ENCODE data around the gene XPC. TPM values are rescaled to one million over a fixed set of nuclear protein-coding genes. Genes with fewer than 3 reads are reported as not detected.
A peak's percentile ranks its signal among the peaks of the same experiment; 100 is the strongest.
"Not testable (repeated sequence)": the region's sequence is repeated elsewhere in the genome, so short reads cannot be mapped to it uniquely, and the experiment has no call there.

The XPC gene
- total RNA-seq, 1 donor from 2014 or later: 10.4 TPM

DNA sequence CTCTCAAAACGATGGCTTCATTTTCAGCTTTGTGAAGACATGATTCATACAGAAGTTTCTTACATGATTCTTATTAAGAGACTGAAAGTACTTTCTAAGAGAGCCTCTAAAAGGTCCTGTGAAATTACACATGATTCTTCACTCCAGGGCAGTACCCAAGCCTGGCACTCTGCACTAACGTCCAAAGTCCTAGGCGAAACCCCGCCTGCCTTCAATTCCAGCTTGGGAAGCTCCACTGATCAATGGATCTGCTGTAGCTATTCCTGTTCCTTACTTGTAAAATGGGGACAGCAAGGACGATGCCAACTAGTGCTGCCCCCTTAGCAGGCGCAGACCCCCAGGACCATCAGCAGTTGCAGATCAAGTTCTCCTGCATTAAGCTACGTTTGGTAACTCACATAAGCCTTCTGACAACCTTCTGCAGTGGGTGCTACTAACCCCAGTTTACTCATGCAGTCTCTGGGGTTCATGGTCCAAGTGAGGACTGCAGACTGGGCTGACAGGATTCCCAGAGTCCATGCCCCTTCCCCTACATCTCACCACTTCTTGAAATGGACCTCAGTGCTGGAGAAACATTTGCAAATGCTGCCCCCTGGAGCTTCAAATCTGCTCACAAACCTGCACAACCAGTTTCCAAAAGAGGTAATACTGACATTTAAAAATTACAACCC, 64.3 kb downstream of the XPC start:
- intact Hi-C loops (cut with micrococcal nuclease): no loop called here
- Histone ChIP-seq H3K4me1 (peaks cover 12% of the 10 kb centered on the region), H3K4me3 (no peak overlapping the region), H3K9me3 (replicated peaks) (no peaks in the 10 kb centered on the region), H3K27me3 (ENCODE audit: low read depth) (no peaks in the 10 kb centered on the region), H3K36me3 (peaks cover 55% of the 10 kb centered on the region), H3K27ac (replicated peaks) (no peak overlapping the region)
- peak; percentile 18 for TF ChIP-seq CTCF (IDR thresholded peaks at IDR 0.05; ENCODE audit: borderline replicate concordance)
- no peak for DNase-seq

- H3K4me3 ChIP-seq: no peak overlapping the region
- H3K27me3 ChIP-seq (ENCODE audit: low read depth): no peaks in the 10 kb centered on the region
- no peak overlapping the region for H3K27ac ChIP-seq (replicated peaks)
- H3K9me3 ChIP-seq (replicated peaks): no peaks in the 10 kb centered on the region
- no peaks in the 10 kb centered on the region for H3K4me1 ChIP-seq
- TF ChIP-seq CTCF (IDR thresholded peaks at IDR 0.05; ENCODE audit: borderline replicate concordance): no peak
- intact Hi-C loops (cut with micrococcal nuclease): no loop called here
- H3K36me3 ChIP-seq: peaks cover 46% of the 10 kb centered on the region
- no peak for DNase-seq
These were observed 67.7 kb downstream of the XPC start for GRCh38 chr3:14110699-14111098.

GRCh38 chr3:14109821-14110220, 68.6 kb downstream of the XPC start:
- H3K4me1 ChIP-seq; H3K4me3 ChIP-seq; DNase-seq; H3K9me3 ChIP-seq (replicated peaks); H3K27ac ChIP-seq (replicated peaks); intact Hi-C loops (cut with micrococcal nuclease); H3K27me3 ChIP-seq (ENCODE audit: low read depth): not testable (repeated sequence)
- H3K36me3 ChIP-seq: peaks cover 37% of the 10 kb centered on the region

GRCh38 chr3:14097616-14098391, 80.6 kb downstream of the XPC start:
- peaks cover 13% of the 10 kb centered on the region for H3K9me3 ChIP-seq (replicated peaks)
- intact Hi-C loops (cut with micrococcal nuclease): no loop called here
- DNase-seq: no peak
- H3K4me1 ChIP-seq: no peaks in the 10 kb centered on the region
- peaks cover 35% of the 10 kb centered on the region for H3K27me3 ChIP-seq (ENCODE audit: low read depth)
- H3K27ac ChIP-seq (replicated peaks): no peak overlapping the region
- H3K4me3 ChIP-seq: no peak overlapping the region
- no peak for TF ChIP-seq CTCF (IDR thresholded peaks at IDR 0.05; ENCODE audit: borderline replicate concordance)
- no peaks in the 10 kb centered on the region for H3K36me3 ChIP-seq

DNA sequence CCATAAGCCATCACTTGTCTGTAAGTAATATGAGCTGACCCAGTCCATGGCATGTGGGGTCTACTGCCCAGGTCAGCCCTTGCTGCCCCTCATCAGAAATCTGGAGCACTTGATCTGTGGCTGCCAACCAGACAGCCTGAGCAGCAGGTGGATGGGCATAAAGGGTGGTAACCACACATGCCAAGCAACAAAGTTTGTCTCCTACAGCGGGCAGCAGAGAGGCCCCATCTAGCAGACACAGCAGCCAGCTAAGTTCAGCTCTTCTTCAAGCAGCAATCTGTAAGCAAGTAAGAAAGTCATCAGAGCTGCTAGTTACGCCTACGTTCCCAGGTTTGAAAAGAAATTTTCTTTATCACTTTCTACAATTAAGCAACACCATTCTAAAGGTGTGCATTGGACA, 81.7 kb downstream of the XPC start:
- intact Hi-C loops (cut with micrococcal nuclease): no loop called here
- Histone ChIP-seq H3K27ac (replicated peaks) (no peak overlapping the region), H3K9me3 (replicated peaks) (peaks cover 13% of the 10 kb centered on the region), H3K4me1 (no peaks in the 10 kb centered on the region), H3K4me3 (no peak overlapping the region), H3K27me3 (ENCODE audit: low read depth) (peaks cover 37% of the 10 kb centered on the region), H3K36me3 (no peaks in the 10 kb centered on the region)
- no peak for DNase-seq
- no peak for TF ChIP-seq CTCF (IDR thresholded peaks at IDR 0.05; ENCODE audit: borderline replicate concordance)

Other genes starting within 250 kb of the XPC start
- gene CHCHD4, start 53.7 kb downstream of the XPC start, total RNA-seq: 37.6 TPM
- gene TMEM43, start 53.5 kb downstream of the XPC start, total RNA-seq: 44.4 TPM
- gene LSM3, start 216 bp upstream of the XPC start, total RNA-seq: 16.8 TPM
- 35.4 TPM for gene SLC6A6, start 224.0 kb upstream of the XPC start, total RNA-seq